Common myeloid progenitor, CD34-positive (primary cell): Measurements from ENCODE around the gene AKAIN1.
A peak's percentile ranks its signal among the peaks of the same experiment; 100 is the strongest.

Experiments
- CTCF ChIA-PET: fragments of 350-600 bp; sonication (Branson Sonifier 250); formaldehyde crosslinking; loops from one replicate; lab custom pipeline; 2021; ENCODE audit warnings: antibody characterized with exemption; lab: Charles Lee
- POLR2A ChIA-PET: fragments of 350-600 bp; sonication (Branson Sonifier 250); formaldehyde crosslinking; loops from one replicate; lab custom pipeline; 2021; ENCODE audit warnings: antibody characterized with exemption; lab: Charles Lee
- DNase-seq, 3 donors: peaks; one replicate each; pipeline versions ENCODE4 v3.0.0 to v3.0.0-alpha.2; 2013
- H3K27ac ChIP-seq, 2 experiments: 1 replicate in 1 of 2; 2 replicates in 1 of 2; pipeline ENCODE4 v1.7.0; 2013; ENCODE audit warnings: inconsistent platforms in 2 of 2, low read length in 2 of 2, mild to moderate bottlenecking in 2 of 2, low read depth in 1 of 2, moderate library complexity in 1 of 2; ENCODE audit not compliant: severe bottlenecking in 2 of 2, insufficient read depth in 1 of 2, poor library complexity in 1 of 2
- H3K27me3 ChIP-seq, 5 experiments: replicated peaks in 2 of 5; 1 replicate in 3 of 5; 2 replicates in 2 of 5; pipeline versions ENCODE4 v1.6.1 to v1.7.0; 2013; ENCODE audit warnings: low read length in 4 of 5, mild to moderate bottlenecking in 2 of 5, moderate library complexity in 2 of 5, inconsistent platforms in 1 of 5; ENCODE audit not compliant: insufficient read depth in 5 of 5, control insufficient read depth in 4 of 5
- H3K36me3 ChIP-seq, 4 experiments: 1 replicate in 2 of 4; 2 replicates in 2 of 4; pipeline versions ENCODE4 v1.6.1 to v1.7.0; 2013; ENCODE audit warnings: low read length in 3 of 4, control low read depth in 1 of 4, mild to moderate bottlenecking in 1 of 4; ENCODE audit not compliant: control insufficient read depth in 4 of 4, insufficient read depth in 4 of 4
- H3K4me1 ChIP-seq, 4 experiments: 1 replicate in 3 of 4; 2 replicates in 1 of 4; pipeline versions ENCODE4 v1.6.1 to v1.7.1; 2013; ENCODE audit warnings: low read length in 3 of 4, mild to moderate bottlenecking in 3 of 4, control low read depth in 1 of 4, inconsistent platforms in 1 of 4, moderate library complexity in 1 of 4; ENCODE audit not compliant: control insufficient read depth in 4 of 4, insufficient read depth in 4 of 4; ENCODE audit errors: control extremely low read depth in 1 of 4
- H3K4me3 ChIP-seq, 7 experiments: 1 replicate in 4 of 7; 2 replicates in 3 of 7; pipeline versions ENCODE4 v1.5.1 to v1.7.0; 2013; ENCODE audit warnings: mild to moderate bottlenecking in 7 of 7, low read length in 6 of 7, moderate library complexity in 6 of 7, inconsistent platforms in 2 of 7, low read depth in 2 of 7, control low read depth in 1 of 7; ENCODE audit not compliant: insufficient read depth in 4 of 7, control insufficient read depth in 1 of 7; ENCODE audit errors: extremely low read depth in 1 of 7
- H3K9me3 ChIP-seq, 5 experiments: 1 replicate in 4 of 5; 2 replicates in 1 of 5; pipeline versions ENCODE4 v1.6.1 to v1.7.1; 2013; ENCODE audit warnings: low read length in 4 of 5, mild to moderate bottlenecking in 2 of 5, inconsistent platforms in 1 of 5, low read depth in 1 of 5, moderate library complexity in 1 of 5; ENCODE audit not compliant: control insufficient read depth in 4 of 5, insufficient read depth in 2 of 5; ENCODE audit errors: control extremely low read depth in 1 of 5
- WGBS: methylation state at CpG from one replicate; pipeline ENCODE4 v1.1.5; 2013; ENCODE audit not compliant: insufficient coverage; 5-methylcytosine and 5-hydroxymethylcytosine counted together

Gene AKAIN1

DNA sequence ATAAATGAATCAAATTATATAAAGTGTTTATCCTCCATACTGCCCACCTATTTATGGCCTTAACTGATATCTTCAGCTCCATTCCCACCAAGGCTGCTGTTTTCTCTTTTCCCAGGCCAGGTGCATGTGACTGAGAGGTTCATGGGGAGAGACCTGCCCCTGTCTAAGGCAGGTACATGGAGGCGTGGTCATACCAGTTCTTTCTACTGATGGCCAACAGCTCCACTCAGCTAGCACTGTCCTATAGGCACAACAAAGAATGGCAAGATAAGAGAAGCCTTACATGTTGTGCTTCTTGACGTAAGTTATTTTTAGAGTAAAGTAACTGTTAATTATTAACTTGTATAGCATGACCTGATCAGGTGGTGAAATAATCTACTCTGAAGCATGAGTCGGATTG is 16.8 kb downstream of the AKAIN1 start:
- Histone ChIP-seq H3K4me3 (no peak overlapping the region), H3K27ac (no peak overlapping the region), H3K4me1 (no peaks in the 10 kb centered on the region), H3K27me3 (no peaks in the 10 kb centered on the region), H3K9me3 (no peaks in the 10 kb centered on the region), H3K36me3 (no peaks in the 10 kb centered on the region)
- 80% methylated on average over 2 of the region's 3 CpGs for WGBS
- CTCF ChIA-PET = no interaction called here
- POLR2A ChIA-PET = no interaction called here
- no peak for DNase-seq

DNA sequence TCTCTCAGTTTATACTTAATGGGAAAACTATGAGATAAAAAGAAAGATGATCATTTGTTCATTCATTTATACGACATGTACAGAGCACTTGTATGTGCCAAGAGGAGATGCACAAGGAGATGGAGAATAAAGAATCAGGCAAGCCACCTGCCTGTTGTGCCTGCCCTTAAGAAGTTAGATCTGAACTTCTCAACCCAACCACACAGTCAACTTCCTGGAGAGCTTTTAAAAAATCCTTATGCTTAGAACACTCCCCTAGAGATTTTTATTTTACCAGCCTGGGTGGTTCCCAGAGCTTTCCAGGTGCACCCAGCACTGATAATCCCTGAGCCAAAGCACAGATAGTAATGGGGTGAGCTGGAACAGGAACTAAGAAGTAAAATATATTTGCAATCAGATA is 18.5 kb downstream of the AKAIN1 start:
- no peak for DNase-seq
- ChIA-PET CTCF (interaction anchor here (1.1 kb wide), 1 partner anchor 67 kb away, joined by 3 read pairs; no protein-coding TSS in a partner anchor), POLR2A (no interaction called here)
- Histone ChIP-seq H3K27ac (no peak overlapping the region), H3K27me3 (no peaks in the 10 kb centered on the region), H3K36me3 (no peaks in the 10 kb centered on the region), H3K4me3 (no peak overlapping the region), H3K9me3 (no peaks in the 10 kb centered on the region), H3K4me1 (peaks cover 0 to 3% (median 0%) of the 10 kb centered on the region in 4 experiments)
- 100% methylated on average over 1 of the region's 1 CpG for WGBS

DNA sequence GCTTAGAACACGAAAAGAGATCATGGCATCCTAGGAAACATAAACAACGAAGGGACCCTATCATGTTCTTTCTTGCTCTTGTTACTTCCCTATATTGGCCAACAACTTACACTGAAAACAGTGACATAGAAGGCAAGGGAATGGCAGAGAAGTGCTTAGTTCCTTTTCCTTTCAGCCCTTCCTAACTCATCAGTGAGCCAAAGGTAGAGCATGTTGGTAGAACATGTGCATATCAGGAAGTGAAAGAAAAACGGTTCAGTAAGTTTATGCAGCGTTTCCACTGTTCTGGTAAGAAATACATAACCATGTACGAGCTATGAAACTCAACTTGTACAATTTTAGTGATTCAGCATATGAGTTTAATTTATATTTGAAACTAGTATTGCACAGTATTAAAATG is 21.7 kb downstream of the AKAIN1 start:
- CTCF ChIA-PET = no interaction called here
- no peaks in the 10 kb centered on the region for H3K36me3 ChIP-seq
- POLR2A ChIA-PET = interaction anchor here (0.6 kb wide), 1 partner anchor 133 kb away, joined by 3 read pairs; no protein-coding TSS in a partner anchor
- no peaks in the 10 kb centered on the region for H3K27me3 ChIP-seq
- no peaks in the 10 kb centered on the region for H3K9me3 ChIP-seq
- H3K4me1 ChIP-seq = peaks cover 0 to 3% (median 0%) of the 10 kb centered on the region in 4 experiments
- WGBS = 20% methylated on average over 2 of the region's 5 CpGs
- peak in 2 of 3 donors; percentile 28 to 45 for DNase-seq
- no peak overlapping the region for H3K27ac ChIP-seq
- H3K4me3 ChIP-seq = no peak overlapping the region

DNA sequence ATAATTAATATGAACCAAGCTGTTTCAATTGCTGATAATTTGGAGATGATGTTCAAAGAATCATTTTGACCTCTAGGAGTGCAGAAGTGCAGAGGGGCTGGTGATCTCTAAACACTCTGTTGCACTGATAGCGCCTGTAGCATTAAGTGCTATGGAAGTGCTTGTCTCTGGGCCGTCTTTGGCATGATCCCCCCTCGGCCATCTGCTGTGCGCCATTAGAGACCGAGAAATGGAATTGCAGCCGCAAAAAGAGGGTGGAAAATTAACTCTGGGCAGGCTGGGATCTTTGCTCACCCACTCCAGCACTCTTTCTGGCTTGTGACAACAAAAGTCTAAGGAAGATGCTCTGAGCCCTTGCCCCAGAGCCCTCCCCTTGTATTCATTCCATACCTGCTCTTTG is 23.4 kb downstream of the AKAIN1 start:
- ChIA-PET POLR2A (no interaction called here), CTCF (no interaction called here)
- WGBS = 98% methylated on average over 6 of the region's 6 CpGs

DNA sequence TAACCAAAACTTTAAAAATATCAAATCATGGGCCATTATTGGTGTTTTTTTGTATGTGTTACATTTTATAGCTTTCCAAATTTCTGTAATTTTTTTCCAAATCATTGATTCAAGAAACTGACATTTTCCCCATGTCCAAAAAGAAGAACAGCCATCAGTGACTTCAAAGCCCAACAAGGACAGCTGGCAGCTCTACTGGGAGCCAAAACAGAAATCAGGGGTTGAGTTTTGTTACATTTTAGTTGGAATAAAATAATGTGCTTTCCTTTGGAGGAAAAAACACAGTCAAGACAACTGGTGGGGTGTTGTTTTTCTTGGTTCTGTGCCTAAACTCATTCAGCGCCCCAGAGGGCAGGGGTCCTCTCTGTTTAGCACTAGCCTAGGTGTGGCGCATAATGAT is 23.8 kb downstream of the AKAIN1 start:
- WGBS = no CpG with 5 or more reads among the region's 2 CpGs
- no peaks in the 10 kb centered on the region for H3K36me3 ChIP-seq
- H3K27ac ChIP-seq = no peak overlapping the region
- peaks cover 4 to 12% (median 9%) of the 10 kb centered on the region in 4 experiments for H3K4me1 ChIP-seq
- ChIA-PET POLR2A (no interaction called here), CTCF (no interaction called here)
- H3K9me3 ChIP-seq = no peaks in the 10 kb centered on the region
- H3K4me3 ChIP-seq = no peak overlapping the region
- H3K27me3 ChIP-seq = no peaks in the 10 kb centered on the region
- DNase-seq = no peak

More for the DNA sequence above, 23.4 kb downstream of the AKAIN1 start:
- Histone ChIP-seq H3K4me1 (peaks cover 0 to 8% (median 5%) of the 10 kb centered on the region in 4 experiments), H3K36me3 (no peaks in the 10 kb centered on the region), H3K4me3 (no peak overlapping the region), H3K27ac (no peak overlapping the region), H3K27me3 (no peaks in the 10 kb centered on the region), H3K9me3 (no peaks in the 10 kb centered on the region)
- DNase-seq = no peak

DNA sequence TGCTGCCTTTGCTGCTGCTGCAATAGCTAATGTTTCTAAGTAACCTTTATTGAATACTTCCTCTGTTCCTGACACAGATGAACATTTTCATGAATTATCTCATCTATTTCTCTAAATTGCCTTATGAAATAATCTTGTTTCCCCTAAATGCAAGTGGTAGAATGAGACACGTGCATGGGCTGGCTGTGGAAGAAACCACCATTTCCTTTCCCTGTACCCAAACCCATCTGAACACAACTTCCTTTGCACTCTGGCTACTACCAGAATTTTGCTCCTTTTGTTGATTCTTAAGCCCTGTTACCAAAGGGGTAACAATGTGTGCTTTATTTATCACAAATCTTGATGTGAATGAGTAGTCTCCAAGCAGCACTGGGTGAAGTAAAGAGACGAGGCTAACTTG is 29.2 kb downstream of the AKAIN1 start:
- peak; percentile 31 to 88 (median 81) for DNase-seq
- Histone ChIP-seq H3K9me3 (no peaks in the 10 kb centered on the region), H3K4me3 (peak overlapping the region in 1 of 7 experiments; percentile 6), H3K4me1 (peaks cover 18 to 42% (median 24%) of the 10 kb centered on the region in 4 experiments), H3K36me3 (no peaks in the 10 kb centered on the region), H3K27me3 (no peaks in the 10 kb centered on the region), H3K27ac (no peak overlapping the region)
- POLR2A ChIA-PET = interaction anchor here (0.6 to 0.7 kb wide), 2 partner anchors 70 to 945 kb away, joined by 3 read pairs; no protein-coding TSS in a partner anchor
- no CpG with 5 or more reads among the region's 2 CpGs for WGBS
- CTCF ChIA-PET = no interaction called here

DNA sequence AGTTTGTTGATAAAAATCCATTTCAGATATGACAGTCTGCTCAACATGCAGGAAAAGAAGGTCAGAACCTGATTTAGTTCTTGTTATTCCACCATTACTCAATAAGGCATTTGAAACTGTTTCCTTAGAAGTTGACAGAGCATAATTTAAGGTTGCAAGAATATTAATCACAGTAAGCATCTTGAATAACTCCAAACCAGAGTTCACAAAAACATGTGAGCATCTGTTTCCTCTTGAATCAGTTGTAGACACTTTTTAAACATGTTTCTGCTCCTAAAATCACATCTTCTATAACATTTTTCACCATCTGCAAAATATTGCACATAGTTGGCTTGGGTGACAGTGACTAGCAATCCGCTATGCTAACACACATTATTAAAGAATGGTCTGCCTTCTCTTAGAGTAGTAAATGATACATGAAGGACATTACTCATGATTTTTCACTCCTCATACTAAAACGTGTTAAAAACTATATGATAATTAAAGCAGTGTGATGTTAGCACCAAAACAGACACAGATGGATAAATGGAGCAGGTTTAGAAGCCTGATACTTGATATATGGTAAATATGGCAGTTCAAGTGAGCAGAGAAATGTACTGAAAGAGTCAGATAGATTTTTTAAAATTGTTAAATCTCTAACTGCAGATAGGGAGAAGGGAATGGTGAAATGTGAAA is 30.3 kb downstream of the AKAIN1 start:
- Histone ChIP-seq H3K36me3 (no peaks in the 10 kb centered on the region), H3K4me1 (peaks cover 18 to 42% (median 24%) of the 10 kb centered on the region in 4 experiments), H3K9me3 (no peaks in the 10 kb centered on the region), H3K4me3 (peak overlapping the region in 1 of 7 experiments; percentile 19), H3K27ac (no peak overlapping the region), H3K27me3 (no peaks in the 10 kb centered on the region)
- ChIA-PET CTCF (no interaction called here), POLR2A (no interaction called here)
- DNase-seq = peak; percentile 52 to 96 (median 89)
- no CpG with 5 or more reads among the region's 2 CpGs for WGBS
